Gastrocnemius medialis (tissue), 4 donors: Measurements from ENCODE around the gene DENND2D. TPM values are rescaled to one million over a fixed set of nuclear protein-coding genes. Genes with fewer than 3 reads are reported as not detected.

ENCODE experiments used
- ATAC-seq, 2 donors: fragments of 150-250 bp; one replicate each; pipeline ENCODE4 v1.9.1; 2016
- DNase-seq, 2 donors: peaks; one replicate each; pipeline ENCODE4 v3.0.0-alpha.2; 2019
- H3K27ac ChIP-seq, 4 donors: fragments of 200-600 bp; sonication (generic); 1 replicate in 1 of 4; 2 replicates in 3 of 4; pipeline ENCODE4 v1.5.1; 2016 to 2018; ENCODE audit warnings: mild to moderate bottlenecking in 2 of 4, moderate library complexity in 1 of 4
- H3K27me3 ChIP-seq, 3 donors: fragments of 200-600 bp; sonication (generic) in 2 of 3; 1 replicate in 1 of 3; 2 replicates in 2 of 3; pipeline versions ENCODE4 v1.5.1 to v1.6.0; 2016 to 2019; ENCODE audit warnings: mild to moderate bottlenecking in 1 of 3, moderate library complexity in 1 of 3
- H3K36me3 ChIP-seq, 2 donors: fragments of 200-600 bp; sonication (generic) in 1 of 2; one replicate each; pipeline ENCODE4 v1.5.1; 2017 to 2018
- H3K4me1 ChIP-seq, 2 donors: fragments of 200-600 bp; sonication (generic) in 1 of 2; one replicate each; pipeline ENCODE4 v1.5.1; 2016 to 2017; ENCODE audit warnings: mild to moderate bottlenecking in 2 of 2
- H3K4me3 ChIP-seq, 4 donors: fragments of 200-600 bp; sonication (generic) in 3 of 4; 1 replicate in 1 of 4; 2 replicates in 3 of 4; pipeline ENCODE4 v1.5.1; 2016 to 2019; ENCODE audit warnings: mild to moderate bottlenecking in 2 of 4
- H3K9me3 ChIP-seq, 3 donors: fragments of 200-600 bp; sonication (generic) in 2 of 3; 1 replicate in 1 of 3; 2 replicates in 2 of 3; pipeline ENCODE4 v1.5.1; 2016 to 2019
- POLR2A ChIP-seq, 2 donors: fragments of 450-650 bp; IDR thresholded peaks; one replicate each; pipeline ENCODE4 v1.6.1; 2017; ENCODE audit warnings: antibody characterized with exemption in 2 of 2, mild to moderate bottlenecking in 2 of 2, moderate library complexity in 2 of 2
- in situ Hi-C, 4 donors: fragments of 200-750 bp; cut with MboI; loops; one replicate each; pipeline versions ENCODE4 v1.15.0 to v1.8.0; 2017; ENCODE audit warnings: low sequenced_read_pairs in 4 of 4
- intact Hi-C: fragments of 100-400 bp; cut with DNase I; formaldehyde crosslinking; loops from one replicate; pipeline ENCODE4 v1.15.1; 2023; ENCODE audit warnings: low total_unique reads
- total RNA-seq, 4 donors: library from RNA; depleted of rRNA; stranded (reverse); fragments of >200 nt; gene quantifications; one replicate each; pipeline versions ENCODE4 v1.1.0 to v1.2.3, GENCODE V29; 2016
- TF ChIP-seq, protein P1 (sequence below), 5 experiments: fragments of 450-650 bp in 3 of 5; fragments of 200-600 bp in 2 of 5; sonication (generic) in 2 of 5; IDR thresholded peaks in 4 of 5; conservative IDR thresholded peaks in 1 of 5; 1 replicate in 4 of 5; 2 replicates in 1 of 5; pipeline ENCODE4 v1.5.1; 2016 to 2019; ENCODE audit warnings: antibody characterized with exemption in 5 of 5, mild to moderate bottlenecking in 3 of 5, moderate library complexity in 3 of 5

Gene DENND2D
- total RNA-seq, 4 donors from 2014 or later = 0.19 to 1.2 (median 0.88) TPM

DNA sequence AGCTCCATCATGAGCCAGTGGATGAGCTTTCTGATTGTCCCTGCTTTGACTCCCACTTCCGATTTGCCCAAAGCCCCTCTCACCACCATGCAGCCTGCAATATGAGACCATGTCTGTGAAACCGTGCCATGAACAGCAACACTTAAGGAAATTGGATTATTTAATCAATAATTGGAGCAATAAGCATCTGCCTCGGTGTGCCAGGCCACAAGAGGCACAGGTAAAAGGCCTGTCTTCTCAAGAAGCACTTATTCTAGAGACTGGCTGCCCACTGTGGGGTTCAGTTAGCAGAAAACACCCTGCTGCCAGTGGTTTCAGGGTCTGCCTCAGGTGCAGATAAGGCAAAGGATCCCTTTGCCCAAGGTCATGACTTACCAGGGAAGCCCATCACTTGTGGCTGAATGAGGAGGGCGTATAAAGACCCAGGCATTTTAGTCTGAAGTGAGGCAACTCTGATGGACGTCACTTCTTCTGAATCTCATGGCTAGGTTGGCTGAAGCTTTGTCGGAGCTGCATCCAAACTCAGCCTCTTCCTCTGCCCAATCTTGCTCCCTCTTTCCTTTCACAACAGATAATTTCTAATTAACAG, 19.9 kb upstream of the DENND2D start:
- no peak overlapping the region for H3K27ac ChIP-seq
- no peak overlapping the region for H3K4me3 ChIP-seq
- no peaks in the 10 kb centered on the region for H3K9me3 ChIP-seq
- no peaks in the 10 kb centered on the region for H3K36me3 ChIP-seq
- H3K27me3 ChIP-seq = no peaks in the 10 kb centered on the region
- in situ Hi-C loops (loop anchor here (10.0 kb wide), 4 partner anchors 104 to 554 kb away; no protein-coding TSS in a partner anchor), intact Hi-C loops (no loop called here)
- DNase-seq (no peak), ATAC-seq (no peak)
- TF ChIP-seq, protein P1, sequence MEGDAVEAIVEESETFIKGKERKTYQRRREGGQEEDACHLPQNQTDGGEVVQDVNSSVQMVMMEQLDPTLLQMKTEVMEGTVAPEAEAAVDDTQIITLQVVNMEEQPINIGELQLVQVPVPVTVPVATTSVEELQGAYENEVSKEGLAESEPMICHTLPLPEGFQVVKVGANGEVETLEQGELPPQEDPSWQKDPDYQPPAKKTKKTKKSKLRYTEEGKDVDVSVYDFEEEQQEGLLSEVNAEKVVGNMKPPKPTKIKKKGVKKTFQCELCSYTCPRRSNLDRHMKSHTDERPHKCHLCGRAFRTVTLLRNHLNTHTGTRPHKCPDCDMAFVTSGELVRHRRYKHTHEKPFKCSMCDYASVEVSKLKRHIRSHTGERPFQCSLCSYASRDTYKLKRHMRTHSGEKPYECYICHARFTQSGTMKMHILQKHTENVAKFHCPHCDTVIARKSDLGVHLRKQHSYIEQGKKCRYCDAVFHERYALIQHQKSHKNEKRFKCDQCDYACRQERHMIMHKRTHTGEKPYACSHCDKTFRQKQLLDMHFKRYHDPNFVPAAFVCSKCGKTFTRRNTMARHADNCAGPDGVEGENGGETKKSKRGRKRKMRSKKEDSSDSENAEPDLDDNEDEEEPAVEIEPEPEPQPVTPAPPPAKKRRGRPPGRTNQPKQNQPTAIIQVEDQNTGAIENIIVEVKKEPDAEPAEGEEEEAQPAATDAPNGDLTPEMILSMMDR (IDR thresholded peaks at IDR 0.05 in 4 of 5, conservative IDR thresholded peaks at IDR 0.05 in 1 of 5) = no peak
- TF ChIP-seq POLR2A (IDR thresholded peaks at IDR 0.05) = no peak
- no peaks in the 10 kb centered on the region for H3K4me1 ChIP-seq

DNA sequence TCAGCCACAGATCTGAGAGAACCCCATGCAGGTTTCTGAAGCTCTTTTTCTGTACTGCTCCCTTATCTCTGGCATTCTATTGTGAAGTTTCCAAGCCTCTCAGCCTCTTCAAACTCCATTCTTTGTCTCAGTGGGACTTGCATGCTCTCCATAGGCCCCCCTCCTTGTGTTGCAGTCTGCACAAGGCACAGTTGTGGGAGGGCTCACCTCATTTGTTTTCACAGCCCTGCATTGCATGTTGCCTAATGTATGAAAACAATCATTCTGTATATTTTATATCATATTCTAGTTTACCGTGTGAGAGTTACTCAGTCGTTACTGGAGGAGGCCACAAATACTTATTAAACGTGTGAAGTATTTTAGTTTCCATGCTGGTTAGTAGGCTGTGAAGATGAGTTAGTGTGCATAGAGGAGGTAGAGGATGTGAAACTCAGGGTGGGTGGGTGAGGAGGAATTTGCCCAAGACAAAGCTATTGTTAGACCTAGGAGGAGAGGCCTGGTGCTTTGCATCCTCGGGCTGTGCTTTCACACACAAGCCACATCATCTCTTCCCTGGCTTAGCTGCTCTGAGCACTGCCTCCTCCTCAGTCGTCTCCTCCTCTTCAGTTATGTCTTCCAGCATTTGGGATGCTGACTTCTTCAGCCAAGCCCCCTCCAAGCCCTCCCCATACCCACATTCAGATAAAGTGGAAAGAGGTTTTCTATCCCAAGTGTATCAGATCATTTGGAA, 19.3 kb upstream of the DENND2D start:
- in situ Hi-C loops (loop anchor here (10.0 kb wide), 4 partner anchors 105 to 555 kb away; no protein-coding TSS in a partner anchor), intact Hi-C loops (no loop called here)
- TF ChIP-seq POLR2A (IDR thresholded peaks at IDR 0.05) = no peak
- TF ChIP-seq, protein P1 (IDR thresholded peaks at IDR 0.05 in 4 of 5, conservative IDR thresholded peaks at IDR 0.05 in 1 of 5) = no peak
- Histone ChIP-seq H3K27ac (no peak overlapping the region), H3K4me3 (no peak overlapping the region), H3K27me3 (no peaks in the 10 kb centered on the region), H3K9me3 (no peaks in the 10 kb centered on the region), H3K4me1 (no peaks in the 10 kb centered on the region), H3K36me3 (no peaks in the 10 kb centered on the region)
- ATAC-seq (no peak), DNase-seq (no peak)

DNA sequence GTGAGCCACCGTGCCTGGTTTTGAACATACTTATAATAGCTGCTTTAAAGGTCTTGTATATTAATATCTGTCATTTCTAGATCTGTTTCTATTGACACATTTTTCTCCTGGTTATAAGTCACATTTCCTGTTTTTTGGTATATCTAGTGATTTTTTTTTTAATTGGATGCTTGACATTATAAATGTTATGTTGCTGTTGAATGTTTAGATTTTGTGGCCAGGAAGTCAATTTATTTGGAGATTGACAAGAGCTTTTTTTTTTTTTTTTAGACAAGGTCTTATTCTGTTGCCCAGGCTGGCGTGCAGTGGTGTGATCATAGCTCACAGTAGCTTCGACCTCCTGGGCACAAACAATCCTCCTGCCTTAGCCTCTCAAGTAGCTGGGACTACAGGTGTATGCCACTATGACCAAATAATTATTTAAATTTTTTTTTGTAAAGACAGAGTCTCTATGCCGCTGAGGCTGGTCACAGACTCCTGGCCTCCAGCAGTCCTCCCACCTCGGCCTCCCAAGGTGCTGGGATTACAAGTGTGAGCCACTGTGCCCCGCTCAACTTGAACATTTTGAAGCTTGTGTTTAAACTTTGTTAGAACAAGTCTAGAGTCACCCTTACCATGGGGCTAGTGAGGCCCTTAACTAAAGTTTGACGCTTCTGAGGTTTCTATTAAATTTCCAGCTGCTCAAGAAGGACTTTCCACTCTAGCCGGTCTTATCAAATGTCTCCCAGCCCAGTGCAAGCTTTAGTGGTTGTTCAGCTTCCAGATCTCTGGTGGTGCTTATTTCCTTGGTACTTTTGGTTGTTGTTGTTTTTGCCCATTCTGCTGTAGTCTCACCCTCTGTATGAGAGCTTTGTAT, 18.5 kb upstream of the DENND2D start:
- DNase-seq = no peak
- no peaks in the 10 kb centered on the region for H3K36me3 ChIP-seq
- no peaks in the 10 kb centered on the region for H3K27me3 ChIP-seq
- no peak overlapping the region for H3K4me3 ChIP-seq
- in situ Hi-C loops = no loop called here
- TF ChIP-seq, protein P1 (IDR thresholded peaks at IDR 0.05 in 4 of 5, conservative IDR thresholded peaks at IDR 0.05 in 1 of 5) = no peak
- TF ChIP-seq POLR2A (IDR thresholded peaks at IDR 0.05) = no peak
- no peak overlapping the region for H3K27ac ChIP-seq
- no peaks in the 10 kb centered on the region for H3K9me3 ChIP-seq
- no peak for ATAC-seq
- no peaks in the 10 kb centered on the region for H3K4me1 ChIP-seq
- intact Hi-C loops = no loop called here

DNA sequence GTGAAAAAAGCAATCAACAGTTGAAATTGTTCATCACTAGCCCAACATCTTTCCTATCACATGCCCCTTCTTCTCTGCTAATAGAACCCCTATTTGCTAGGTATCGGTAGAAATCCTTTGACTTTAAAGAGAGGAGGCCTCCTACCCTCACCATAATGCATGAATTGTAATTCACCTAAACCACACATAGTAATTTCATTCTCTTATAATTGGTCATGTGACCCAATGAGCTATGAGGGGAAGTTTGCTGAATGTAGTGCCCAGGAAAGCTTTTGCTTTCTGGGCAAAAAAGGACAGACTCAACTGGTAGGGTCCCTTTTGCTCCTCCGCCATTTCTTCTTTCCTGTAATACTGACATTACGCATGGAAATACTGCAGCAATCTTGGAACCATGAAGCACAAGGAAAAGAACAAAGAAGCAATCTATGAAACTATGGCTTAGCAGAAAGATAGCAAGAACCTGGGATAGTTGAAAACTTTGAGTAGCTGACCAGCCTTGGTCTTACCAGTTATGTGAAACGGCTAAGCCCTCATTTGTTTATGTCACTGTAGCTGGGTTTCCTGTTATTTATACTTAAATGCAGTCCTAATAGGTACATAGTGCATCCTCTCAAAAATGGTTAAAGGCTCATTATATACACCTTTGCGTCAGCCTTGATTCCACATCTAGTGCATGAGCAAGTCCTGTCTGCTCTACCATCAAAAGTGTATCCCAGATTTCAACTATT, 16.9 kb upstream of the DENND2D start:
- no peak for ATAC-seq
- in situ Hi-C loops = no loop called here
- intact Hi-C loops = no loop called here
- Histone ChIP-seq H3K27ac (no peak overlapping the region), H3K36me3 (no peaks in the 10 kb centered on the region), H3K4me3 (no peak overlapping the region), H3K9me3 (no peaks in the 10 kb centered on the region), H3K4me1 (no peaks in the 10 kb centered on the region), H3K27me3 (no peaks in the 10 kb centered on the region)
- no peak for TF ChIP-seq POLR2A (IDR thresholded peaks at IDR 0.05)
- TF ChIP-seq, protein P1 (IDR thresholded peaks at IDR 0.05 in 4 of 5, conservative IDR thresholded peaks at IDR 0.05 in 1 of 5) = no peak
- DNase-seq = no peak
